NOMO-1 treated with DMSO at 0.1 percent for 48 hours (cell line): ENCODE data around the gene GYPC.

Experiments used
- DNase-seq: peaks from one replicate; lab custom pipeline; 2025; ENCODE audit not compliant: unreplicated experiment; lab: John Stamatoyannopoulos, UW

The GYPC gene

GRCh38 chr2:126649101-126649500 lies 6.9 kb upstream of the GYPC start:
- DNase-seq = no peak

- no peak for DNase-seq
Measured at GRCh38 chr2:126650994-126651393, 5.0 kb upstream of the GYPC start.

- no peak for DNase-seq
Measured at GRCh38 chr2:126652323-126652891, 3.6 kb upstream of the GYPC start.

GRCh38 chr2:126653109-126653508 lies 2.8 kb upstream of the GYPC start:
- no peak for DNase-seq

GRCh38 chr2:126653761-126654160 lies 2.2 kb upstream of the GYPC start:
- DNase-seq = no peak

GRCh38 chr2:126655051-126655450 lies 907 bp upstream of the GYPC start:
- no peak for DNase-seq

- no peak for DNase-seq
Measured at GRCh38 chr2:126656431-126657147, 631 bp downstream of the GYPC start.

GRCh38 chr2:126657148-126657635 lies 1.2 kb downstream of the GYPC start:
- peak; percentile 35 for DNase-seq

- DNase-seq = peak; percentile 81
Measured at GRCh38 chr2:126657636-126658318, 1.8 kb downstream of the GYPC start.

GRCh38 chr2:126658319-126658904 lies 2.5 kb downstream of the GYPC start:
- no peak for DNase-seq

- DNase-seq = peak; percentile 26
Measured at GRCh38 chr2:126658905-126659561, 3.1 kb downstream of the GYPC start.

GRCh38 chr2:126659562-126660467 lies 3.9 kb downstream of the GYPC start:
- no peak for DNase-seq

GRCh38 chr2:126660971-126661370 lies 5.0 kb downstream of the GYPC start:
- no peak for DNase-seq

GRCh38 chr2:126661702-126662500 lies 5.9 kb downstream of the GYPC start:
- peak; percentile 35 for DNase-seq

- peak; percentile 62 for DNase-seq
Measured at GRCh38 chr2:126662621-126663020, 6.7 kb downstream of the GYPC start.

GRCh38 chr2:126663184-126663963 lies 7.4 kb downstream of the GYPC start:
- DNase-seq = no peak

- DNase-seq = no peak
Measured at GRCh38 chr2:126664234-126664633, 8.3 kb downstream of the GYPC start.

GRCh38 chr2:126664639-126665038 lies 8.7 kb downstream of the GYPC start:
- DNase-seq = no peak

GRCh38 chr2:126665483-126665882 lies 9.5 kb downstream of the GYPC start:
- DNase-seq = no peak
